HFF-Myc (cell line): ENCODE data around the gene GSC.

Experiments
- DNase-seq: peaks from one replicate; pipeline ENCODE4 v3.0.0-alpha.2; 2011; ENCODE audit warnings: low read depth; ENCODE audit errors: extremely low read depth
- H3K4me3 ChIP-seq: replicated peaks from 2 replicates; pipeline ENCODE4 v1.5.1; 2011; ENCODE audit warnings: low read depth, mild to moderate bottlenecking, control low read depth, low read length
- CTCF ChIP-seq: IDR thresholded peaks from 2 replicates; pipeline ENCODE4 v1.5.1; 2012; ENCODE audit warnings: mild to moderate bottlenecking, low read depth, low read length, control low read depth; ENCODE audit errors: missing control alignments

GSC gene

GRCh38 chr14:94767321-94767878 is 2.5 kb downstream of the GSC start:
- DNase-seq, result no peak
- TF ChIP-seq CTCF, result no peak
- H3K4me3 ChIP-seq, result no peak overlapping the region

GRCh38 chr14:94764573-94764972 is 5.3 kb downstream of the GSC start:
- TF ChIP-seq CTCF, result no peak
- DNase-seq, result no peak
- no peak overlapping the region for H3K4me3 ChIP-seq

GRCh38 chr14:94762431-94762830 is 7.5 kb downstream of the GSC start:
- no peak for TF ChIP-seq CTCF
- H3K4me3 ChIP-seq, result no peak overlapping the region
- no peak for DNase-seq

GRCh38 chr14:94761997-94762377 is 7.9 kb downstream of the GSC start:
- DNase-seq, result no peak
- TF ChIP-seq CTCF, result no peak
- no peak overlapping the region for H3K4me3 ChIP-seq

- no peak for DNase-seq
- H3K4me3 ChIP-seq, result no peak overlapping the region
- no peak for TF ChIP-seq CTCF
Observed at GRCh38 chr14:94761348-94761996, 8.4 kb downstream of the GSC start.

- TF ChIP-seq CTCF, result no peak
- no peak overlapping the region for H3K4me3 ChIP-seq
- no peak for DNase-seq
Observed at GRCh38 chr14:94756310-94756882, 13.5 kb downstream of the GSC start.
